Measurements from ENCODE around the gene PCDHGC5. TPM values are rescaled to one million over a fixed set of nuclear protein-coding genes. Genes with fewer than 3 reads are reported as not detected.

PCDHGC5 gene
- total RNA-seq, 2 experiments from 2014 or later: not detected

- DNase-seq: peak; percentile 58
- Mint-ChIP-seq H3K4me3 (no peak overlapping the region), H3K4me1 (ENCODE audit: low read depth) (peaks cover 32% of the 10 kb centered on the region), H3K27ac (peak overlapping the region; percentile 75), H3K9me3 (ENCODE audit: insufficient read depth) (no peaks in the 10 kb centered on the region), H3K36me3 (ENCODE audit: low read depth) (peaks cover 93% of the 10 kb centered on the region), H3K27me3 (ENCODE audit: low read depth) (no peaks in the 10 kb centered on the region)
- ATAC-seq: peak; percentile 75
- ChIA-PET POLR2A (no interaction called here), CTCF (interaction anchor here (1.0 to 5.7 kb wide), 18 partner anchors 10 to 204 kb away, joined by 3 to 64 read pairs (median 6); partner anchors contain the start of genes PCDHGA10, PCDHGA11, PCDHGA12 and PCDHGA3)
These were observed 36.0 kb downstream of the PCDHGC5 start for GRCh38 chr5:141524604-141525597.

DNA sequence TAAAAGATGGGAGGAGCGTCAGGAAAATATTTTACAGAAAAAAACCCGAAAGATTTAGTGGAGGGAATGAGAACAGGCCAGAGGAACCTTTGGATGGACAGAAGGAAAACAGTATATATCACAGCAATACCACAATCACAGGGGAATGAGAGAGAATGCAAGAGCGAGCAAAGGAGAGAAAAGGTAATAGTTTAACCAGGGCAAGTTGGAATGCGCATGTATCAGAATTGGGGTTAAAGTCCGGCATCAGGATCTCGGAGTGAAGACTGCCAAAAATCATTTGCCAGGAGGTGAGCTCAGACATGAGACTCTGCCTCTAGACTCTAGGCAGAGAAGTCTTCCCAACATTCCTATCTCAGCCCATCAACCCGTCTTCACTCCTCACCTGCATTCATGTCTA lies 36.8 kb downstream of the PCDHGC5 start:
- no peak for ATAC-seq
- CTCF ChIA-PET: interaction anchor here (0.6 to 5.7 kb wide), 12 partner anchors 9 to 112 kb away, joined by 3 to 64 read pairs (median 10); partner anchors contain the start of genes PCDHGA10, PCDHGA11 and PCDHGA12

DNA sequence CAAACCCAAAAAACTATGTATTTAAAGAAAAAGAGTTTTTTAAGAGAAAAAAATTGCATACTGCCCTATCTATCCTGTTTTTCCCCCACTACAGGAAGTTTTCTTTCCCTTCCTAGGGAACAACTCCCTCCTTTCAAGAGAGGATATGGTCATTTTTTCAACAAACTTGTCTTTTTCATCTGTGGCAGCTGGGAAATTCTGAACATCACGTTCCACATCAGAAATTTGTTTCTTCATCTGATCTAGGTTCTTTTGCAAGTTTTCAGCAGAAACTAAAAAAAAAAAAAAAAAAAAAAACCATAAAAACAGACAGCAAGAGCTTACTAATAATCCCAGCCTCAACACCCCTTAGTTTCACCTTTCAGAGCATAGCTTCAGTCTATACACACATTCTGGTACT lies 38.5 kb downstream of the PCDHGC5 start:
- no peak overlapping the region for H3K27ac Mint-ChIP-seq
- ATAC-seq: no peak

More for the DNA sequence above, 36.8 kb downstream of the PCDHGC5 start:
- Mint-ChIP-seq H3K9me3 (ENCODE audit: insufficient read depth) (no peaks in the 10 kb centered on the region), H3K4me3 (no peak overlapping the region), H3K27ac (peak overlapping the region; percentile 24), H3K4me1 (ENCODE audit: low read depth) (peaks cover 32% of the 10 kb centered on the region), H3K36me3 (ENCODE audit: low read depth) (peaks cover 85% of the 10 kb centered on the region), H3K27me3 (ENCODE audit: low read depth) (no peaks in the 10 kb centered on the region)
- DNase-seq: no peak
- POLR2A ChIA-PET: no interaction called here

GRCh38 chr5:141528291-141528984 lies 39.6 kb downstream of the PCDHGC5 start:
- Mint-ChIP-seq H3K27ac (peak overlapping the region; percentile 54), H3K9me3 (ENCODE audit: insufficient read depth) (no peaks in the 10 kb centered on the region), H3K36me3 (ENCODE audit: low read depth) (peaks cover 58% of the 10 kb centered on the region), H3K4me3 (no peak overlapping the region), H3K27me3 (ENCODE audit: low read depth) (no peaks in the 10 kb centered on the region), H3K4me1 (ENCODE audit: low read depth) (peaks cover 13% of the 10 kb centered on the region)
- CTCF ChIA-PET: interaction anchor here (1.5 to 4.0 kb wide), 4 partner anchors 15 to 39 kb away, joined by 5 to 13 read pairs (median 6); no protein-coding TSS in a partner anchor
- DNase-seq (no peak), ATAC-seq (no peak)
- POLR2A ChIA-PET: no interaction called here

More for the DNA sequence above, 38.5 kb downstream of the PCDHGC5 start:
- H3K36me3 Mint-ChIP-seq (ENCODE audit: low read depth): peaks cover 68% of the 10 kb centered on the region
- ChIA-PET CTCF (interaction anchor here (1.5 to 4.0 kb wide), 4 partner anchors 14 to 97 kb away, joined by 4 to 13 read pairs (median 6); partner anchors contain the start of gene PCDHGA12), POLR2A (no interaction called here)
- DNase-seq: no peak
- no peak overlapping the region for H3K4me3 Mint-ChIP-seq
- H3K4me1 Mint-ChIP-seq (ENCODE audit: low read depth): peaks cover 23% of the 10 kb centered on the region
- no peaks in the 10 kb centered on the region for H3K9me3 Mint-ChIP-seq (ENCODE audit: insufficient read depth)
- H3K27me3 Mint-ChIP-seq (ENCODE audit: low read depth): no peaks in the 10 kb centered on the region

DNA sequence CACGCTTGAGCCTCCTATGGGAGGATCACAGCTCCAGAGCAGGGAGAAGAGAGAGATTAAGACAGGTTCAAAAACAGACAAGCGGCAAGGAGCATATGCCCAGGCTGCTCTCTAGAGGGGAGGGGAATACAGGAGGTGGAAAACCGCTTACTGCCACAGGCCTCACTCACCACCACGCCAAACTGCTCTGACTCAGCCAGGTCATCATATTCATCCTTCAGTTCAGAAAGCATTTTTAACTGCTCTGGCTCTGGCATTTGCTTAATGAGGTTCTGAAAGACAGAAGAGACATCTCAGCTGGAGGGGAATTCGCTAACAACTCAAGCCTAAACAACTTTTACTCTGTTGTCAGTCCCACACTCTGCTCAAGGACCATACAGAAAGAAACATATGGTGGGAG lies 40.1 kb downstream of the PCDHGC5 start:
- H3K9me3 Mint-ChIP-seq (ENCODE audit: insufficient read depth): no peaks in the 10 kb centered on the region
- peaks cover 13% of the 10 kb centered on the region for H3K4me1 Mint-ChIP-seq (ENCODE audit: low read depth)
- DNase-seq (no peak), ATAC-seq (no peak)
- no peaks in the 10 kb centered on the region for H3K27me3 Mint-ChIP-seq (ENCODE audit: low read depth)
- ChIA-PET CTCF (interaction anchor here (1.5 to 4.0 kb wide), 4 partner anchors 16 to 38 kb away, joined by 5 to 13 read pairs (median 6); no protein-coding TSS in a partner anchor), POLR2A (no interaction called here)
- H3K36me3 Mint-ChIP-seq (ENCODE audit: low read depth): peaks cover 54% of the 10 kb centered on the region
- no peak overlapping the region for H3K4me3 Mint-ChIP-seq
- no peak overlapping the region for H3K27ac Mint-ChIP-seq

GRCh38 chr5:141529873-141530272 lies 41.0 kb downstream of the PCDHGC5 start:
- no peak for DNase-seq
- Mint-ChIP-seq H3K4me3 (no peak overlapping the region), H3K36me3 (ENCODE audit: low read depth) (peaks cover 54% of the 10 kb centered on the region), H3K9me3 (ENCODE audit: insufficient read depth) (no peaks in the 10 kb centered on the region), H3K4me1 (ENCODE audit: low read depth) (peaks cover 10% of the 10 kb centered on the region), H3K27ac (no peak overlapping the region), H3K27me3 (ENCODE audit: low read depth) (no peaks in the 10 kb centered on the region)
- no peak for ATAC-seq
- ChIA-PET POLR2A (no interaction called here), CTCF (interaction anchor here (4.0 kb wide), 1 partner anchor 17 kb away, joined by 13 read pairs; no protein-coding TSS in a partner anchor)

DNA sequence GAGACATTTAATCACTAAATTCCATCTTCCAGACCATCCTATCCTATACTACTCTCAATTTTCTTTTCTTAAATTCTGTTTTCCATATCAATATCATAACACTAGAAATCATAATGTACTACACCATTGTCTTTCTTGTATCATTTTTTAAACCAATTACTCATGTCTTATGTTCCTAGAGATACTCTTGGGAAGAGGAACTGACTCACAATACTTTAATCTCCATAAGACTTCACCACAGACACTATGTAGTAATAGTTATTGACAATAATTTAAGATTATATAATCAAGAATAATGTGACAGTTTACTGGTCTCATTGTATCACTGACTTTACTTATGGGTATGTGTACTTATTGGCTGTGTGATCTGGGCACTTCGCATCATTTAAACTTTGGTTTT lies 43.8 kb downstream of the PCDHGC5 start:
- no peak for ATAC-seq
- Mint-ChIP-seq H3K9me3 (ENCODE audit: insufficient read depth) (no peaks in the 10 kb centered on the region), H3K27me3 (ENCODE audit: low read depth) (no peaks in the 10 kb centered on the region), H3K27ac (no peak overlapping the region), H3K4me1 (ENCODE audit: low read depth) (no peaks in the 10 kb centered on the region), H3K4me3 (no peak overlapping the region), H3K36me3 (ENCODE audit: low read depth) (peaks cover 50% of the 10 kb centered on the region)
- no peak for DNase-seq
- ChIA-PET POLR2A (no interaction called here), CTCF (interaction anchor here (0.9 to 4.4 kb wide), 4 partner anchors 9 to 31 kb away, joined by 3 to 42 read pairs (median 8); no protein-coding TSS in a partner anchor)

DNA sequence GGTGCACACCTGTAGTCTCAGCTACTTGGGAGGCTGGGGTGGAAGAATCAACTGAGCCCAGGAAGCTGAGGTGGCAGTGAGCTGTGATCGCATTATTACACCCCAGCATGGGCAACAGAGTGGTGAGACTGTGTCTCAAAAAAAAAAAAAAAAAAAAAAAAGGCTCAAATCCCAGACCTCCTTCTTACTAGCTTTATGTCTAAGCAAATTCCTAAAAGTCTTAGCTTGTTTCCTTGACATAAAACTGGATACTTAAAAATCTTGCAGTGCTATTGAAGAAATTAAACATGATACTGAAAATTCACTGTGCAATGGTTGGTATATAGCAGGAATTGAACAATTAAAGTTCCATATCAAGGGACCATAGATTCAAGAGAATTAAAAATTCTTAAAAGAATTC lies 45.0 kb downstream of the PCDHGC5 start:
- POLR2A ChIA-PET: no interaction called here
- no peaks in the 10 kb centered on the region for H3K9me3 Mint-ChIP-seq (ENCODE audit: insufficient read depth)

GRCh38 chr5:141534492-141535213 lies 45.8 kb downstream of the PCDHGC5 start:
- H3K4me1 Mint-ChIP-seq (ENCODE audit: low read depth): no peaks in the 10 kb centered on the region
- H3K27ac Mint-ChIP-seq: no peak overlapping the region
- ATAC-seq: no peak

More for the DNA sequence above, 45.0 kb downstream of the PCDHGC5 start:
- H3K27ac Mint-ChIP-seq: no peak overlapping the region
- H3K27me3 Mint-ChIP-seq (ENCODE audit: low read depth): no peaks in the 10 kb centered on the region
- no peak overlapping the region for H3K4me3 Mint-ChIP-seq
- H3K4me1 Mint-ChIP-seq (ENCODE audit: low read depth): no peaks in the 10 kb centered on the region
- ATAC-seq: no peak
- H3K36me3 Mint-ChIP-seq (ENCODE audit: low read depth): peaks cover 45% of the 10 kb centered on the region
- CTCF ChIA-PET: interaction anchor here (0.7 to 4.4 kb wide), 3 partner anchors 10 to 30 kb away, joined by 3 to 42 read pairs (median 14); no protein-coding TSS in a partner anchor
- DNase-seq: no peak

More at GRCh38 chr5:141534492-141535213, 45.8 kb downstream of the PCDHGC5 start:
- H3K27me3 Mint-ChIP-seq (ENCODE audit: low read depth): no peaks in the 10 kb centered on the region
- peaks cover 43% of the 10 kb centered on the region for H3K36me3 Mint-ChIP-seq (ENCODE audit: low read depth)
- ChIA-PET CTCF (interaction anchor here (0.9 to 4.4 kb wide), 5 partner anchors 10 to 121 kb away, joined by 3 to 42 read pairs (median 4); no protein-coding TSS in a partner anchor), POLR2A (no interaction called here)
- H3K9me3 Mint-ChIP-seq (ENCODE audit: insufficient read depth): no peaks in the 10 kb centered on the region
- no peak for DNase-seq
- no peak overlapping the region for H3K4me3 Mint-ChIP-seq

Data from activated CD8-positive, alpha-beta T cell treated with anti-CD3 and anti-CD28 coated beads, Interleukin-2, amount 10 ng/mL, durations not matched to agents 7 days and 5 days (primary cell).